ENCODE data around the gene HDGFL3.
"Not testable (repeated sequence)": the region's sequence is repeated elsewhere in the genome, so short reads cannot be mapped to it uniquely, and the experiment has no call there.

The HDGFL3 gene

GRCh38 chr15:83194528-83194927 lies 13.1 kb downstream of the HDGFL3 start:
- no peak for DNase-seq (ENCODE audit: low read depth, low spot score)

GRCh38 chr15:83193721-83194120 lies 13.9 kb downstream of the HDGFL3 start:
- no peak for DNase-seq (ENCODE audit: low read depth, low spot score)

- DNase-seq (ENCODE audit: low read depth, low spot score) = no peak
Observed at GRCh38 chr15:83192742-83193141, 14.9 kb downstream of the HDGFL3 start.

GRCh38 chr15:83190450-83190849 lies 17.2 kb downstream of the HDGFL3 start:
- no peak for DNase-seq (ENCODE audit: low read depth, low spot score)

GRCh38 chr15:83185561-83185960 lies 22.1 kb downstream of the HDGFL3 start:
- no peak for DNase-seq (ENCODE audit: low read depth, low spot score)

DNA sequence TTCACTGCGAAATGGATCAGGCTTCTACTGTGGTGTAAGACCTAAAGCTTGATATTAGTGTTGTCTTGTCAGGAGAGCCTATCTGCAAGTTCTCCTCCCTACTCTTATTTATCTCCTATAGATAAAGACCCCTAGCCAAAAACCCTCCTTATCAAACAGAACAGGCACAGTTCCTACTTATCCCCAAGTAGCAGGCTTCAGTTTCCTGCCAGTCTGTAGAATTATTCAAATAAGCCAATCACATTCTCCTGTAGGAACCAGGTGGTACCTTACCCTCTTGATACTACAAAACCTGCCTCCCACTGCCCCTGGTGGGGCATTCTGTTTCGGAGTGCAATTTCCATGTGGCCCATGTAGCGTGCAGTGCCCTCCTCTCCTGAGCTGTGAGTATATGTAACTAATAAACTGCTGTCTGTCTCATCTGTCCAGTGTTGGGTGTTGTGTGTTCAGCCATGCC lies 28.7 kb downstream of the HDGFL3 start:
- DNase-seq (ENCODE audit: low read depth, low spot score) = no peak

DNA sequence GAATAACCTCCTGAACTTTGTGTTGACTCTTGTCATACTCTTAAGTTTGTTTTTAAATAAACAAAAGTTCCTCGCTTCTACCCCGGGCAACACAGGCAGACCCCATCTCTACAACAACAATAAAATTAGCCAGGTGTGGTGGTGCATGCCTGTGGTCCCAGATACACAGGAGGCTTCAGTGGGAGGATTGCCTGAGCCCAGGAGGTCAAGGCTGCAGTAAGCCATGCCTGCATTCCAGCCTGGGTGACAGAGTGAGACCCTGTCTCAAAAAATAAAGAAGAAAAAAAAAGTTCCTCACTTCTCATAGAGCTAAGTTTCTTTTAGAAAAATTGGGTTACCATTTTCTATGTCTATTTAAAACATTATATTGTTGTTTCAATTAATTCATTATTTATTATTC lies 29.2 kb downstream of the HDGFL3 start:
- DNase-seq (ENCODE audit: low read depth, low spot score) = no peak

GRCh38 chr15:83174891-83175290 lies 32.7 kb downstream of the HDGFL3 start:
- DNase-seq (ENCODE audit: low read depth, low spot score) = no peak

DNA sequence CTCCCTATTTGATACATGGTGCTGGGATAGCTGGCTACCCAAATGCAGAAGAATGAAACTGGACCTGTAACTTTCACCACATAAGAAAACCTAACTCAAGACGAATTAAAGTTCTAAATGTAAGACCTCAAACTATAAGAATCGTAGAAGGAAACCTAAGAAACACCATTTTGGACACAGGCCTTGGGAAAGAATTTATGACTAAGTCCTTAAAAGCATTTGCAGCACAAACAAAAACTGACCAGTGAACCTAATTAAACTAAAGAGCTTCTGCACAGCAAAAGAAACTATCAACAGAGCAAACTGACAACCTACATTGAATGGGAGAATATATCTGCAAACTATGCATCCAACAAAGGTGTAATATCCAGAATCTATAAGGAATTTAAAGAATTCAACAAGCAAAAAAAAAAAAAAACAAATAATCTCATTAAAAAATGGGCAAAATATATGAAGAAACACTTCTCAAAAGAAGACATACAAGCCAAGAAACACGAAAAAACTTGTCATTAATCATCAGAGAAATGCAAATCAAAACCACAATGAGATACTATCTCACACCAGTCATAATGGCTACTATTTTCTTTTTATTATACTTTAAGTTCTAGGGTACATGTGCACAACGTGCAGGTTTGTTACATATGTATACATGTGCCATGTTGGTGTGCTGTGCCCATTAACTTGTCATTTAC lies 37.0 kb downstream of the HDGFL3 start:
- peak; percentile 62 for DNase-seq (ENCODE audit: low read depth, low spot score)

GRCh38 chr15:83169576-83169975 lies 38.0 kb downstream of the HDGFL3 start:
- not testable (repeated sequence) for DNase-seq (ENCODE audit: low read depth, low spot score)

GRCh38 chr15:83166830-83167229 lies 40.8 kb downstream of the HDGFL3 start:
- DNase-seq (ENCODE audit: low read depth, low spot score) = no peak

- no peak for DNase-seq (ENCODE audit: low read depth, low spot score)
Observed at GRCh38 chr15:83166218-83166617, 41.4 kb downstream of the HDGFL3 start.

GRCh38 chr15:83164771-83165404 lies 42.7 kb downstream of the HDGFL3 start:
- peak; percentile 11 for DNase-seq (ENCODE audit: low read depth, low spot score)

- DNase-seq (ENCODE audit: low read depth, low spot score) = no peak
Observed at GRCh38 chr15:83164111-83164770, 43.4 kb downstream of the HDGFL3 start.

DNA sequence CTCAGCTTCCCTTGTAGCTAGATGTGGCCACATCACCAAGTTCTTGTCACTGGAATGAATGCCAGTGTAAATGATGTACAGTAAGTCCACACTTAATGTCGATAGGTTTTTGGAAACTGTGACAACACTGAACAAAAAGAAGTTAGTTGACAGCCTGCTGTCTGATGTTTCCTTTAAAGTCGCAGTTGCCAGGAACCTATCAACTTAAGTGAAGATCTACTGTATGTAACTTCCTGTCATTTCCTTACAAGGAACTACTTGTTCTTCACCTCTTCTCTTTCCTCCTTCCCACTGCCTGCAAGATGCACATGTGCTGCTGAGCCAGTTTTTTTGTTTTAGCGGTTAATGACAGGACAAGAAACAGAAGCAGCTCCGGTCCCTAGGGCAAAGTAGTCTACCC lies 44.6 kb downstream of the HDGFL3 start:
- no peak for DNase-seq (ENCODE audit: low read depth, low spot score)

DNA sequence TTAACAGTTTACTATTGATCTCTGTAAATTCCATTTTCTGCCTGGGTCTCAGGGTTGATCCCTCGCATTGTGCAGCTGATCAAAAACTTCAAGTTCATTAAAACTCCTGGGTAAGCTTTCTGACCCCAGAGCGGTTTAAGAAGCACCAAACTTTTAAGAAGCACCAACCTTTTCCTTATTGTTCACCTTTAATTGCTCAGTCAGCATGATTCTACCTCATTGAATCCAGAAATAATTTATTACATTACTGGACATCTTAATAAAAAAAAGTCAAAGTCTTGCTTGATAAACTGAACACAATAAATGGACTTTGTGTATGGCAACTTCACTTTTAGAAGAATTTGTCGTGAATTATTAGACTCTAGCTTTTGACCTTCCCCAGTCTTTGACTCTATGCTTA lies 46.9 kb downstream of the HDGFL3 start:
- no peak for DNase-seq (ENCODE audit: low read depth, low spot score)

- DNase-seq (ENCODE audit: low read depth, low spot score) = no peak
Observed at GRCh38 chr15:83158393-83158792, 49.2 kb downstream of the HDGFL3 start.

- DNase-seq (ENCODE audit: low read depth, low spot score) = no peak
Observed at GRCh38 chr15:83155942-83156341, 51.7 kb downstream of the HDGFL3 start.

DNA sequence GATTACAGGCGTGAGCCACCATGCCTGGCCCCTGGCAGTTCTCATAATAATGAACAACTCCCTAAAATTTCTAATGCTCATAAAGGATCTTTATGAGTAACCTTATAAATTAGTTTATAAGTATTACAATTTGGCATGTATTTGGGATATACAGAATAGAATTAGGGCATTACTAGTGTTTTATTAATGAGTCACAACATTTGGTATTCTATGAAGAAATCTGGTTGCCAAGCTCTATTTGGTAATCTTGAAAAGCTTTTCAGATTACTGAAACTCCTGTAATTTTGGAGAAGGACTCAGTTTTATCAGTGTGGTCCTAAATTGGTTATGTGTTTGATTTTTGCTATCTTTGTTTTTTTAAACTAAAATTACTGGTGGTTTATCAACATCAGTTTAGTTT lies 54.3 kb downstream of the HDGFL3 start:
- DNase-seq (ENCODE audit: low read depth, low spot score) = no peak

DNA sequence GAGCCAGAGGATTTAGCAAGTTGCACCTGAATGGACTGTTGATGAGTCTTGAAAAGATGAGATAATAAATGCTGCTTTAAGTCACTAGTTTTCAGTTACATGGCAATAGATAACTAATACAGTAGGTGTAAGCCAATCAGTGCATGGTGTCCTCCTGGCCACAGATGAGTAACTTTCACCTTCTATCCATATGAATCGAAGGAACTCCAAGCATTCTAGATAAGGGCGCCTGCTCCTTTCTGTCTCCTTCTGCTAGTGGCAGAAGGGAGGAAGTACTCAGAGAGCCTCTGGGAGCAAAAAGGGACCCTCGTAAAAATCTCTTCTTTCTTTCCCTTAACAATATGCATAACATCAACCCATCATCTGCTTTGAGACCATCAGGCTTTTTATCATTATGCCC lies 62.9 kb downstream of the HDGFL3 start:
- DNase-seq (ENCODE audit: low read depth, low spot score) = no peak

DNA sequence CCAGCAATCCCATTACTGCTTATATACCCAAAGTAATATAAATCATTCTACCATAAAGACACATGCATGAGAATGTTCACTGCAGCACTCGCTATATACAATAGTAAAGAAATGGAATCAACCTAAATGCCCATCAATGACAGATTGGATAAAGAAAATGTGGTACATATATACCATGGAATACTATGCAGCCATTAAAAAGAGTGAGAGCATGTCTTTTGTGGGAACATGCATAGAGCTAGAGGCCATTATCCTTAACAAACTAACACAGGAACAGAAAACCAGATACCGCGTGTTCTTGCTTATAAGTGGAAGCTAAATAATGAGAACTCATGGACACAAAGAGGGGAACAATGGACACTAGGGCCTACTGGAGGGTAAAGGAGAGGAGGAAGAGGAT lies 65.5 kb downstream of the HDGFL3 start:
- DNase-seq (ENCODE audit: low read depth, low spot score) = not testable (repeated sequence)

DNA sequence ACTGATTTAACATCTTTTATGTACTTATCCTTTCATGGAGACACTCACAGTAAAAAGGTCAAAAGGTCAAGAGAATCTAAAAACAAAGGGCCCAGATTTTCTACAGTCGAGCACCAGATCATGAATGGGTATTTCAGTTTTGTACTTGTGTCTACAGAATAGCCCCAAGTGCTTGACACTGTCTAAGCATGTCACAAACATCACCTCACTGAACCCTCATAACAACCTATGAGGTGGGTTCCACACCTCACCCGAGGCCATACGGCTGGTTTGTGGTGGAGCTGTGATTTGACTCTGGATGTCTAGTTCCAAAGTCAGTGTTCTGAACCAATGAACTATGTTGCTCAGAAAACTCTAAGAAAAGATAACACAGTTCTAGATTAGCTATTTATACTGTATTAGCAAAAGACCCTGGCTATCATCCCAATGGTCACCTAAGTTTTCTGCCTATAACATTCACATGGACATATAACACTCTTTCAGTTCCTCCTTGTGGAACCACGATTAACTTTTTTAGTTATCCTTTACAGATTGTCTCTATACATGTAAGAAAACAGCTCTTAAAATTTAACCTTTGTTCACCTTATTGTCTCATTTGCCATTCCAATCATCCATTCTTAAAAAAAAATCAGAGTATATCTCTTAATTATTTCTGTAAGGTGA lies 74.6 kb downstream of the HDGFL3 start:
- DNase-seq (ENCODE audit: low read depth, low spot score) = no peak

Measured in astrocyte of the hippocampus (primary cell).